Gastrocnemius medialis (tissue), 4 donors: ENCODE data around the gene TEX14. TPM values are rescaled to one million over a fixed set of nuclear protein-coding genes. Genes with fewer than 3 reads are reported as not detected.
"Not testable (repeated sequence)": the region's sequence is repeated elsewhere in the genome, so short reads cannot be mapped to it uniquely, and the experiment has no call there.

Experiments used
- ATAC-seq, 2 donors: fragments of 150-250 bp; one replicate each; pipeline ENCODE4 v1.9.1; 2016
- DNase-seq, 2 donors: peaks; one replicate each; pipeline ENCODE4 v3.0.0-alpha.2; 2019
- H3K27ac ChIP-seq, 4 donors: fragments of 200-600 bp; sonication (generic); 1 replicate in 1 of 4; 2 replicates in 3 of 4; pipeline ENCODE4 v1.5.1; 2016 to 2018; ENCODE audit warnings: mild to moderate bottlenecking in 2 of 4, moderate library complexity in 1 of 4
- H3K27me3 ChIP-seq, 3 donors: fragments of 200-600 bp; sonication (generic) in 2 of 3; 1 replicate in 1 of 3; 2 replicates in 2 of 3; pipeline versions ENCODE4 v1.5.1 to v1.6.0; 2016 to 2019; ENCODE audit warnings: mild to moderate bottlenecking in 1 of 3, moderate library complexity in 1 of 3
- H3K36me3 ChIP-seq, 2 donors: fragments of 200-600 bp; sonication (generic) in 1 of 2; one replicate each; pipeline ENCODE4 v1.5.1; 2017 to 2018
- H3K4me1 ChIP-seq, 2 donors: fragments of 200-600 bp; sonication (generic) in 1 of 2; one replicate each; pipeline ENCODE4 v1.5.1; 2016 to 2017; ENCODE audit warnings: mild to moderate bottlenecking in 2 of 2
- H3K4me3 ChIP-seq, 4 donors: fragments of 200-600 bp; sonication (generic) in 3 of 4; 1 replicate in 1 of 4; 2 replicates in 3 of 4; pipeline ENCODE4 v1.5.1; 2016 to 2019; ENCODE audit warnings: mild to moderate bottlenecking in 2 of 4
- H3K9me3 ChIP-seq, 3 donors: fragments of 200-600 bp; sonication (generic) in 2 of 3; 1 replicate in 1 of 3; 2 replicates in 2 of 3; pipeline ENCODE4 v1.5.1; 2016 to 2019
- CTCF ChIP-seq, 5 experiments: fragments of 450-650 bp in 3 of 5; fragments of 200-600 bp in 2 of 5; sonication (generic) in 2 of 5; IDR thresholded peaks in 4 of 5; conservative IDR thresholded peaks in 1 of 5; 1 replicate in 4 of 5; 2 replicates in 1 of 5; pipeline ENCODE4 v1.5.1; 2016 to 2019; ENCODE audit warnings: antibody characterized with exemption in 5 of 5, mild to moderate bottlenecking in 3 of 5, moderate library complexity in 3 of 5
- POLR2A ChIP-seq, 2 donors: fragments of 450-650 bp; IDR thresholded peaks; one replicate each; pipeline ENCODE4 v1.6.1; 2017; ENCODE audit warnings: antibody characterized with exemption in 2 of 2, mild to moderate bottlenecking in 2 of 2, moderate library complexity in 2 of 2
- in situ Hi-C, 4 donors: fragments of 200-750 bp; cut with MboI; loops; one replicate each; pipeline versions ENCODE4 v1.15.0 to v1.8.0; 2017; ENCODE audit warnings: low sequenced_read_pairs in 4 of 4
- intact Hi-C: fragments of 100-400 bp; cut with DNase I; formaldehyde crosslinking; loops from one replicate; pipeline ENCODE4 v1.15.1; 2023; ENCODE audit warnings: low total_unique reads
- total RNA-seq, 4 donors: library from RNA; depleted of rRNA; stranded (reverse); fragments of >200 nt; gene quantifications; one replicate each; pipeline versions ENCODE4 v1.1.0 to v1.2.3, GENCODE V29; 2016

TEX14 gene
- total RNA-seq, 4 donors from 2014 or later, result not detected

- in situ Hi-C loops, result loop anchor here in 1 of 4 donors (25.0 kb wide), 1 partner anchor 426 kb away; no protein-coding TSS in a partner anchor
Measured at GRCh38 chr17:58586009-58586644, 105.7 kb downstream of the TEX14 start.

DNA sequence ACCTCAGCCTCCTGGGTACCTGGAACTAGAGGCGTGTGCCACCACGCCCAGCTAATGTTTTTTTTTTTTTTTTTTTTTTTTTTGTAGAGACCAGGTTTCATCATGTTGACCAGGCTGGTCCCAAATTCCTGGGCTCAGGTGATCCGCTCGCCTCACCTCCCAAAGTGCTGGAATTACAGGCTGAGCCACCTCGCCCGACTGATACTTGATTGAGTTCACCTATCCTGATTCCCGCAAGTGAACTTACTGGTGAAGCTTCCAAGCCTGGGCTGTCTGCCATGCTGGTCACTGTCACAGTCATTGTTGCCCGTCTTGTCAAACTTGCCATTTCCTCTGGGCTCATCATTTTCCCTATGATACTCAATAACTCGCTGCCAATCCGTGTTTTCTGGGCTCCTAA, 106.3 kb downstream of the TEX14 start:
- ATAC-seq (no peak), DNase-seq (no peak)
- H3K4me1 ChIP-seq, result no peaks in the 10 kb centered on the region
- H3K9me3 ChIP-seq, result no peaks in the 10 kb centered on the region
- no peaks in the 10 kb centered on the region for H3K27me3 ChIP-seq
- no peak for TF ChIP-seq POLR2A (IDR thresholded peaks at IDR 0.05)
- no peak for TF ChIP-seq CTCF (IDR thresholded peaks at IDR 0.05 in 4 of 5, conservative IDR thresholded peaks at IDR 0.05 in 1 of 5)
- no peaks in the 10 kb centered on the region for H3K36me3 ChIP-seq
- H3K27ac ChIP-seq, result no peak overlapping the region
- in situ Hi-C loops (loop anchor here in 1 of 4 donors (25.0 kb wide), 1 partner anchor 427 kb away; no protein-coding TSS in a partner anchor), intact Hi-C loops (no loop called here)
- H3K4me3 ChIP-seq, result no peak overlapping the region

More at GRCh38 chr17:58586009-58586644, 105.7 kb downstream of the TEX14 start:
- no peak for DNase-seq
- no peak for ATAC-seq
- no peaks in the 10 kb centered on the region for H3K9me3 ChIP-seq
- H3K27me3 ChIP-seq, result no peaks in the 10 kb centered on the region
- TF ChIP-seq CTCF (IDR thresholded peaks at IDR 0.05 in 4 of 5, conservative IDR thresholded peaks at IDR 0.05 in 1 of 5), result no peak
- intact Hi-C loops, result no loop called here
- H3K36me3 ChIP-seq, result no peaks in the 10 kb centered on the region
- H3K27ac ChIP-seq, result no peak overlapping the region
- no peak overlapping the region for H3K4me3 ChIP-seq
- H3K4me1 ChIP-seq, result no peaks in the 10 kb centered on the region

DNA sequence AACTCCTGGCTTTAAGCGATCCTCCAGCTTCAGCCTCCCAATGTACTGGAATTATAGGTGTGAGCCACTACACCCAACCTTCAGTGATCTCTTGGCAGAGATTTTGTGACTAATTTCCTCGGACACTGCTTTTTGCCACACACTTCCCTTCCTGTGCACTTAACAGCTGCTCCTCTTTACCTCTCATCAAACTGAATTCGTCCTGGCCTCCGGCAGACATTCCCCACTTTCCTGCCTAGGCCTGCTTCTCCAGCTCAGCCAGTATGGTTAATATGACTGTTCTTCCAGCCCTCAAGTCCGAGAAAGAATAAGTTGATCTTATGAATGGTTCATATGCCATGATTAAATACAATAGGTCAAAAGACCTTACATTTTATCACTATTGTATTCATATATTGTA, 108.4 kb downstream of the TEX14 start:
- no peaks in the 10 kb centered on the region for H3K4me1 ChIP-seq
- TF ChIP-seq POLR2A (IDR thresholded peaks at IDR 0.05) (no peak), CTCF (IDR thresholded peaks at IDR 0.05 in 4 of 5, conservative IDR thresholded peaks at IDR 0.05 in 1 of 5) (no peak)
- intact Hi-C loops, result no loop called here
- in situ Hi-C loops, result loop anchor here in 1 of 4 donors (25.0 kb wide), 1 partner anchor 429 kb away; no protein-coding TSS in a partner anchor
- no peaks in the 10 kb centered on the region for H3K9me3 ChIP-seq
- H3K36me3 ChIP-seq, result no peaks in the 10 kb centered on the region
- H3K27me3 ChIP-seq, result no peaks in the 10 kb centered on the region
- DNase-seq (no peak), ATAC-seq (no peak)
- no peak overlapping the region for H3K27ac ChIP-seq
- no peak overlapping the region for H3K4me3 ChIP-seq

- intact Hi-C loops, H3K4me1 ChIP-seq, H3K9me3 ChIP-seq, ATAC-seq, H3K27me3 ChIP-seq, DNase-seq, H3K4me3 ChIP-seq, H3K27ac ChIP-seq, H3K36me3 ChIP-seq: not testable (repeated sequence)
- in situ Hi-C loops, result loop anchor here in 1 of 4 donors (25.0 kb wide), 1 partner anchor 430 kb away; no protein-coding TSS in a partner anchor
Measured at GRCh38 chr17:58582718-58583117, 109.1 kb downstream of the TEX14 start.

DNA sequence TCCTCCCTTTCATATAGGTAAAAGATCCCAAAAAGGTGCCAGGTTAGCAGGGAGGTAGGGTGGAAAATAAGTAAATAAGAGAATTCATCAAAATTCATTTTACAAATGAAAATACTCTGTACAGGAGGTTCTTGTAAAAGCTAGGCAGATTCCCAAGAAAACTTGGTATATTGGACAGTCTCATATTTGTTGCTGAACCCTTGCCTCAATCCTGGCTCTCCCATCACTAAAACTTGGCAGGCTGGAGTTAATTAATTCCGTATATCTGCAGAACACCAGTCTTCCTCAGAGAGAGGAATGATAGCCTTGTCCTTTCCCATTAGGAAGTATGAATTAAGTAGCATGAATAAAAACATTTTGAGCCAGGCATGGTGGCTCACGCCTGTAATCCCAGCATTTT, 111.2 kb downstream of the TEX14 start:
- intact Hi-C loops, result no loop called here
- ATAC-seq, result no peak
- no peak for DNase-seq
- Histone ChIP-seq H3K27me3 (no peaks in the 10 kb centered on the region), H3K4me1 (no peaks in the 10 kb centered on the region), H3K9me3 (no peaks in the 10 kb centered on the region), H3K4me3 (no peak overlapping the region), H3K36me3 (no peaks in the 10 kb centered on the region), H3K27ac (no peak overlapping the region)
- in situ Hi-C loops, result loop anchor here in 1 of 4 donors (25.0 kb wide), 1 partner anchor 432 kb away; no protein-coding TSS in a partner anchor
- TF ChIP-seq POLR2A (IDR thresholded peaks at IDR 0.05), result no peak
- TF ChIP-seq CTCF (IDR thresholded peaks at IDR 0.05 in 4 of 5, conservative IDR thresholded peaks at IDR 0.05 in 1 of 5), result no peak
